ENCODE measurements around the gene LMX1B. TPM values are rescaled to one million over a fixed set of nuclear protein-coding genes. Genes with fewer than 3 reads are reported as not detected.

LMX1B gene
- total RNA-seq, 2 donors from 2014 or later, result 0.13 TPM; not detected in 1

DNA sequence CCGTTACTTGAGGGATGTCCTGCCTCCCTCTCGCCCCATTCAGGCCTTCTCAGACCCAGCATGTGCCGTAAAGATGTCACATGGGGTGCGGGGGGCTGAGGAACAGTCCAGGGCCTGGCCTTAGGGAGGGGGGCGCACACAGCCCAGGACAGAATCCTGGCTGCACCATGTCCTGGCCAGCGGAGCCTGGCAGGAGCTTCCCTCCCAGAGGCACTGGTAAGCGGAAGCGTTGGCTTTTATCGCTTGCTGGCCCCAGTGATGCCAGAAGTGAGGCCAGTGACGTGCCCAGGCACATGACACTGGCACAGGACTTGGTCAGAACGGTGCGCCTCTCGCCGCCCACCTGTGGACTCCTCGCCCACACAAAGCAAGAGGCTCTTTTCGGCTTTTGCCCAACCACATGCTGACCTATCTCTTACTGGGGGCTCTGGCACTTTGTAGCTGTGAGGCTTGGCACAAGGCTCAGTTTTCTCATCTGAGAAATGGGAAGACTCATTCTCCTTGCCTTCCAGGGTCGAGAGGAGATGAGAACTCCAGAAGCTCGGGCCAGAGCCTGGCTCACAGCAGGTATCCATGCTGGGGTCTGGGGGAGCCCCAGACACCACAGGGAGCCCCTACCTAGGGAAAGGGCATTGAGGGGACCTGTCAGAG is 59.0 kb downstream of the LMX1B start:
- Histone ChIP-seq H3K9ac (ENCODE audit: low read depth in 2 of 2, low read length in 2 of 2) (no peak overlapping the region), H3K4me3 (no peak overlapping the region), H3K27me3 (peaks cover 73% of the 10 kb centered on the region), H3K4me1 (no peaks in the 10 kb centered on the region), H3K27ac (no peak overlapping the region), H3K9me3 (no peaks in the 10 kb centered on the region), H3K36me3 (no peaks in the 10 kb centered on the region)
- DNase-seq, result no peak
- intact Hi-C loops (cut with DNase I), result no loop called here
- TF ChIP-seq, protein P1, sequence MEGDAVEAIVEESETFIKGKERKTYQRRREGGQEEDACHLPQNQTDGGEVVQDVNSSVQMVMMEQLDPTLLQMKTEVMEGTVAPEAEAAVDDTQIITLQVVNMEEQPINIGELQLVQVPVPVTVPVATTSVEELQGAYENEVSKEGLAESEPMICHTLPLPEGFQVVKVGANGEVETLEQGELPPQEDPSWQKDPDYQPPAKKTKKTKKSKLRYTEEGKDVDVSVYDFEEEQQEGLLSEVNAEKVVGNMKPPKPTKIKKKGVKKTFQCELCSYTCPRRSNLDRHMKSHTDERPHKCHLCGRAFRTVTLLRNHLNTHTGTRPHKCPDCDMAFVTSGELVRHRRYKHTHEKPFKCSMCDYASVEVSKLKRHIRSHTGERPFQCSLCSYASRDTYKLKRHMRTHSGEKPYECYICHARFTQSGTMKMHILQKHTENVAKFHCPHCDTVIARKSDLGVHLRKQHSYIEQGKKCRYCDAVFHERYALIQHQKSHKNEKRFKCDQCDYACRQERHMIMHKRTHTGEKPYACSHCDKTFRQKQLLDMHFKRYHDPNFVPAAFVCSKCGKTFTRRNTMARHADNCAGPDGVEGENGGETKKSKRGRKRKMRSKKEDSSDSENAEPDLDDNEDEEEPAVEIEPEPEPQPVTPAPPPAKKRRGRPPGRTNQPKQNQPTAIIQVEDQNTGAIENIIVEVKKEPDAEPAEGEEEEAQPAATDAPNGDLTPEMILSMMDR (IDR thresholded peaks at IDR 0.05), result no peak

- H3K36me3 ChIP-seq, result no peaks in the 10 kb centered on the region
Measured at GRCh38 chr9:126673689-126674364, 60.1 kb downstream of the LMX1B start.

DNA sequence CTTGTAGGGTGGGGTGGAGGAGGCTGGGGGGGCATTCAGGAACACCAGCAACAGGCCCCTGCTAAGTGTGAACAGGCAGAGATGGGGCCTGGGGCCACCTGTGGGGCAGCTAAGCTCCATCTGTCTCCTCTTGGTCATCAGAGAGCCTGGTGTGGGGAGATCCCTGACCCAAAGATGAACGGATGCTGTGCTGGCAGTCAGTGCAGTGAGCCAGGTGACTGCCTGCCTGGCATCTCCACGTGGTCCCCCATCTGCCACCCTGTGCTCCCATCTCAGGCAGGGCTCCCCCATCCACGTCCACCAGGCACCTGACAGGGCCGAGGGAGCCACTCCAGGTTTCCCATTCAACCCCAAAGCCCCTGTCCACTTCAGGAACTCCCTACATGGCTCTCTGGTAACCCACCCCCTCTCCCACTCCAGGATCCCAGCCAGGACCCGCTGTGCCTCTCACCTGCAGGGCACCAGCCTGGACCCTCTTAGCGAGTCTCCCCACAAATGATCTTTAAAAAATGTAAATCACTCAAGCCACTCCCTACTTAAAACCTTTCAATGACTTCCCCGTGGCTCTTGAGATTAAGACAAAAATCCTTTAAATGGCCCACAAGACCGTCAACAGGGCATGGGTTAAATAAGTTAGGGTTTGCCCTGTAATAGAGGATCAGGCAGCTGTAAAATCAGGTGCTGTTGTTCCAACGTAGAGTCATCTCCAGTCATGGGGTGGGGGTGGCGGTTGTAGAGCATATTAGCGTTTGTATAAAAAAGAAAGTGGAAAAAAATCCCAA is 60.8 kb downstream of the LMX1B start:
- Histone ChIP-seq H3K27me3 (peaks cover 66% of the 10 kb centered on the region), H3K4me1 (no peaks in the 10 kb centered on the region), H3K4me3 (no peak overlapping the region), H3K27ac (no peak overlapping the region), H3K9ac (ENCODE audit: low read depth in 2 of 2, low read length in 2 of 2) (no peak overlapping the region), H3K36me3 (no peaks in the 10 kb centered on the region), H3K9me3 (no peaks in the 10 kb centered on the region)
- no peak for DNase-seq
- intact Hi-C loops (cut with DNase I), result no loop called here
- TF ChIP-seq, protein P1 (IDR thresholded peaks at IDR 0.05), result no peak

More at GRCh38 chr9:126673689-126674364, 60.1 kb downstream of the LMX1B start:
- Histone ChIP-seq H3K9ac (ENCODE audit: low read depth in 2 of 2, low read length in 2 of 2) (no peak overlapping the region), H3K9me3 (no peaks in the 10 kb centered on the region), H3K4me3 (no peak overlapping the region), H3K4me1 (no peaks in the 10 kb centered on the region), H3K27me3 (peaks cover 66% of the 10 kb centered on the region), H3K27ac (no peak overlapping the region)
- intact Hi-C loops (cut with DNase I), result no loop called here
- no peak for DNase-seq
- TF ChIP-seq, protein P1 (IDR thresholded peaks at IDR 0.05), result no peak

- no peak overlapping the region for H3K27ac ChIP-seq
- H3K4me3 ChIP-seq, result no peak overlapping the region
- intact Hi-C loops (cut with DNase I), result no loop called here
- no peak for DNase-seq
- no peak overlapping the region for H3K9ac ChIP-seq (ENCODE audit: low read depth in 2 of 2, low read length in 2 of 2)
- no peaks in the 10 kb centered on the region for H3K36me3 ChIP-seq
- no peaks in the 10 kb centered on the region for H3K4me1 ChIP-seq
- H3K27me3 ChIP-seq, result peaks cover 64% of the 10 kb centered on the region
- TF ChIP-seq, protein P1 (IDR thresholded peaks at IDR 0.05), result no peak
- H3K9me3 ChIP-seq, result no peaks in the 10 kb centered on the region
Measured at GRCh38 chr9:126675147-126675467, 61.4 kb downstream of the LMX1B start.

DNA sequence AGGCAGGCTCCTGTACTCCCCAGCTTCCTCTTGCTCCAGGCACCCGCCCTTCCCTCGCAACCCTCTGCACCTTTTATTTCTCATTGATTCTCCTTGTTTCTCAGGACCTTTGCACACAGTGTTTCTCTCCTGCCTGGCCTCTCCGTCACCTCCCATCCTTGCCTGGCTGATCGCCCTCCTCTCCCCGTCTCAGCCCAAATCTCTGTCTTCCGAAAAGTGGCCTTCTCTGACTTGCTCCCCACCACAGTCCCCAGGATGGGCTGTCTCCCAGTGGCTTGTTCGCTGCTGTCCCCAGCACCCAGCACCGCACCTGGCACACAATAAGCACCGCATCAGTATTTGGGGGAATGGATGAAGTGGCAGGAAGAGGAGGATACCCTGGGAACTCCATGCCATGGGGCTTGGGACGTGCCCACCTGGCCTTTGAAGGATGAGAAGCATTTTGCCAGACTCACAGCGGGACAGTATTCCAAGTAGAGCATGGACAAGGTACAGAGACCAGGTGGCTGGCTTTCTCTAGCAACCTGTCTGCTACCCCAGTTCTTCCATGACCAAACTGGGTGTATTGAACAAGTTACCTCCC is 62.5 kb downstream of the LMX1B start:
- TF ChIP-seq, protein P1 (IDR thresholded peaks at IDR 0.05), result no peak
- H3K9ac ChIP-seq (ENCODE audit: low read depth in 2 of 2, low read length in 2 of 2), result no peak overlapping the region
- H3K9me3 ChIP-seq, result no peaks in the 10 kb centered on the region
- no peak overlapping the region for H3K27ac ChIP-seq
- H3K27me3 ChIP-seq, result peaks cover 63% of the 10 kb centered on the region
- H3K4me3 ChIP-seq, result no peak overlapping the region
- H3K36me3 ChIP-seq, result no peaks in the 10 kb centered on the region
- no peaks in the 10 kb centered on the region for H3K4me1 ChIP-seq
- intact Hi-C loops (cut with DNase I), result no loop called here
- no peak for DNase-seq
